OCI-LY7 (cell line): ENCODE measurements around the gene PPP1R14C.

ENCODE experiments used
- CTCF ChIP-seq: fragments of 200-600 bp; sonication (generic); conservative IDR thresholded peaks from 2 replicates; pipeline ENCODE4 v1.5.1; 2014; ENCODE audit warnings: mild to moderate bottlenecking, antibody characterized with exemption, low read length, moderate library complexity, mixed read lengths
- EZH2phosphoT487 ChIP-seq: fragments of 200-600 bp; sonication (generic); IDR thresholded peaks from 2 replicates; pipeline ENCODE4 v1.6.1; 2018; ENCODE audit warnings: low read depth, borderline replicate concordance, mild to moderate bottlenecking, mixed run types, antibody characterized with exemption, low read length, moderate library complexity, mixed read lengths

GRCh38 chr6:150118627-150119026 lies 24.2 kb upstream of the PPP1R14C start:
- TF ChIP-seq CTCF (no peak), EZH2phosphoT487 (no peak)
